Activated gamma-delta T cell (primary cell): ENCODE data around the gene CPNE9.

Experiments used
- DNase-seq: peaks from one replicate; lab custom pipeline; 2025; lab: John Stamatoyannopoulos, UW
- total RNA-seq, 2 donors: gene quantifications; one replicate each; lab custom pipeline; 2026; lab: John Stamatoyannopoulos, UW

The CPNE9 gene, protein sequence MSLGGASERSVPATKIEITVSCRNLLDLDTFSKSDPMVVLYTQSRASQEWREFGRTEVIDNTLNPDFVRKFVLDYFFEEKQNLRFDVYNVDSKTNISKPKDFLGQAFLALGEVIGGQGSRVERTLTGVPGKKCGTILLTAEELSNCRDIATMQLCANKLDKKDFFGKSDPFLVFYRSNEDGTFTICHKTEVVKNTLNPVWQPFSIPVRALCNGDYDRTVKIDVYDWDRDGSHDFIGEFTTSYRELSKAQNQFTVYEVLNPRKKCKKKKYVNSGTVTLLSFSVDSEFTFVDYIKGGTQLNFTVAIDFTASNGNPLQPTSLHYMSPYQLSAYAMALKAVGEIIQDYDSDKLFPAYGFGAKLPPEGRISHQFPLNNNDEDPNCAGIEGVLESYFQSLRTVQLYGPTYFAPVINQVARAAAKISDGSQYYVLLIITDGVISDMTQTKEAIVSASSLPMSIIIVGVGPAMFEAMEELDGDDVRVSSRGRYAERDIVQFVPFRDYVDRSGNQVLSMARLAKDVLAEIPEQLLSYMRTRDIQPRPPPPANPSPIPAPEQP
- 0.61 to 0.72 reads per million in 2 donors for total RNA-seq

DNA sequence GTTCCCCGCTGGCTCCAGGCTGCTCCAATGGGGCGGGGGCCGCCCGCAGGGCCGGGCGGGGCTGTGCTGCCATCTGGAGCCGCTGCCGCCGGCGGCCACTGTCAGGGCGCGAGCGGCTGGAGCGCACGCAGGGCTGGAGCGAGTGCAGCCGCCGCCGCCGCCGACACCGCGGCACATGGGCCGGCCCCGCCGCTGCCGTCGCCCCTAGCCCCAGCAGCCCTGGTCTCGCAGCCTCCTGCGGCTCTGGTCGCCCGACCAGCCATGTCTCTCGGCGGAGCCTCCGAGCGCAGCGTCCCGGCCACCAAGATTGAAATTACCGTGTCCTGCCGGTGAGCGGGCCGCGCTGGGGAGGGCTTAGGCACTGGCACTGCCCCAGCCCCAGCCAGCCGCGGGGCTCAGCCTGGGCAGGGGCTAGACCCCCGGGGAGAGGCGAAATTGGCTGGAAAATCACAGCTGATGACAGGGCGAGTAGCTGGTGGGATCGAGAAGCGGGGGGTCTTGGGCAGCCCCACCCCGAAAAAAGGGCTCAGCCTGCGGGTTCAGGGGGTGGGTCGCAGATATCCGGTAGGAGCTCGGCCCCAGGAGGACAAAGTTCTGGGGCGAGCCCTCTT lies at the start of gene CPNE9:
Gene CPNE9 (plus strand): TSS at position 98 of the 611 bp plus-strand sequence. CDS start 164 bp downstream, at position 262.
- DNase-seq, result no peak

DNA sequence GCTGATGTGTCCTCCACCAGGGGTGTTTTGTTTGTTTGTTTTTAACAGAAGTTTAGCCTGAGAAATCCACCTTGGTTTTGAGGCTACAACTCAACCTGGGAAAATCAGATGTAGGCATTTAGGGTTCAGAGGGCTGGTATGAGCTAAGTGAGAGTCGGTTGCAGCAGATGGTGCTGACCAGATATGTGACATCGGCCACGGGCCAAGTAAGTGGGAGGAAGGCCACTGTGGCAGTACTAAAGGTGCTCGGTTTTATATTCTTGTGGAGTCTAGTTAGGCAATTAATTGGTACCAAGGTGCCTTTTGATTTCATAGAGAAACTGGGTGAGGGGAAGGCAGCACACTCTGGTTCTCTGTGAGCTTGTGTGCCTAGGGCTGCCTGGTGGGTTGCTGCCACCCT lies 43.8 kb upstream of the CPNE9 start:
- DNase-seq, result no peak

DNA sequence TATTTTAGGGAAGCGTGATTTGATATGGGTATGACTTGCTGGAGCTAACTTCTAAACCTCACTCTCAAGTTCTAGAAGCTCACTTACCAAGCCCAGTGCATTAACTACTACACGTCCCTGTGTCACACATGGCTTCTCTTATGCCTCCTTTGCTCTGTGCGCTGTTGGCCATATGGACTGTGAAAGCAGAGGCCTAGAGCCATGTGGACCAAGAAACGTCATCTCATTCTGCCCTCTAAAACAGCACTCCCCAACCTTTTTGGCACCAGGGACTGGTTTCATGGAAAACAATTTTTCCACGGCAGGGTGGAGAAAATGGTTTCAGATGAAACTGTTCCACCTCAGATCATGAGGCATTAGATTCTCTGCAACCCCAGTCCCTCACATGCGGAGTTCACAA lies 42.7 kb upstream of the CPNE9 start:
- no peak for DNase-seq

DNA sequence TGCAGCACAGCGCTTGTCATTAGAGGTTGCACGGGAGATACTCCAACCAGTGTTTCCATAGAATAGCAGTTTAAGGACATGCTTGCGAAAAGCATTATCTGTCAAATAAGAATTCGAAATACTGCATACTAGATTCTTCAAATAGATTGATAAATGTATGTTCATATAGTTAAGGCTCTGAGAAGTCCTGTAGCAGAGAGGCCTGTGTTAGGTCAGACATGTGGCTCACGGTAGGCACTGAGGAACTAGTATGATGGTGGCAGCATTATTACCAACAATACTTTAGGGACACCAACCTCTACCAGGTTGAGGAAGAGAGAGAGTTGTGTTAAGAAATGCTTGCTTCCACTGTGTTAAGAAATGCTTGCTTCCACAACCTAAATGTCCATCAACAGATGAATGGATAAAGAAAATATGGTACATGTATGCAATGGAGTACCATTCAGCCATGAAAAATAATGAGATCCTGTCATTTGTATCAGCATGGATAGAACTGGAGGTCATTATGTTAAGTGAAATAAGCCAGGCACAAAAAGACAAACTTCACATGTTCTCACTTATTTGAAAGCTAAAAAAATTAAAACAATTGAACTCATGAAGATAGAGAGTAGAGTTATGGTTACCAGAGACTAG lies 39.4 kb upstream of the CPNE9 start:
- DNase-seq, result no peak

DNA sequence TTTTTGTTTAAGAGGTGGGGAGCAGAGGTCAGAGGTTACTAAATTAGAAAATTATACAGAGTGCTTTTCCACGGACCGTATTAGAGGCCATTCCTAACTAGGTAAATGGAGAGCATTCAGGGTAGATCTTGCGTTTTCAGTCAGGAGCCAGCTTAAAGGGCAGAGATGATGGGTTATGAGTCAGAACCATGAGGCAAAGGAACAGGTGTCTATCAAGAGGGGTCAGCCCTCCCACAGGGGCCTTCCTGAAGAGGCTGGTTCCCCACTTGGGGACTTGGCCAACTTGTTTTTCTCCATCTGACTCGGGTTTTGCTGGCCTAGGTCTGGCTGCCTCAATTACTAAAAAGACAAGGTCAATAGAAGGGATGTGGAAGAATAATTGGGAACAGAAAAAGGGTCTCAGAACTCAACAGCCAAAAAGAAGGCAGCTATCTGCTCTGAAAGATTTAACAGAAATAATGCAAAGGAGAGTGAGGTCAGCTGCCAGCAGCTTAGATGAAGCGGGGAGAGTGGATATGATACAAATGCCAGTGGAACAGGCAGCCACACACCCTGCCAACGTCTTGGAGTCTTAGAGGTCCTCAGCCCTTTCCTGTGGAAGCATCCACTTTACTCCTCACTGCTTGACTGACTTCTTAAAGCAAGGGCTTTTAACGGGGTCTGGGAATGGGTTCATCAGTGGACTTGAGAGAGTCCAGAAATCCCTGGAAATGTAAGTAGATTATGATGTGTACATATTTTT lies 36.8 kb upstream of the CPNE9 start:
- DNase-seq, result no peak

DNA sequence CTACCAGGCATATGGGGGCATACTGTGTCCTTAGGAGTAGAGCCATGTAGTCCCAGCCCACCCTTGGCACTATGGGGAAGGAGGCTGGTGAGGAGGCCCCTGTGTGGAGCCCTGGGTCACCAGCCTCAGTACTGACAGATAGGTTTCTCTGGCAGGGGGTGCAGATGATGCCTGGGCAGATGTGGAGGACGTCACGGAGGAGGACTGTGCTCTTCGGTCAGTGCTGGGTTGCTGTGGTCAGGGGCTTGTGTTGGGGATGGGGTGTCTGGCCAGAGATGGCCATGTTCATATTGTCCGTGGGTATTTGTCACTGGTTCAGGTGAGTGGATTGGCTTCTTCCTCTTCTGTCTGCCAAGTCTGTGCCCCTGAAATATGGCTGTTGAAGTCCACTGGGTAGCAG lies 34.4 kb upstream of the CPNE9 start:
- no peak for DNase-seq

DNA sequence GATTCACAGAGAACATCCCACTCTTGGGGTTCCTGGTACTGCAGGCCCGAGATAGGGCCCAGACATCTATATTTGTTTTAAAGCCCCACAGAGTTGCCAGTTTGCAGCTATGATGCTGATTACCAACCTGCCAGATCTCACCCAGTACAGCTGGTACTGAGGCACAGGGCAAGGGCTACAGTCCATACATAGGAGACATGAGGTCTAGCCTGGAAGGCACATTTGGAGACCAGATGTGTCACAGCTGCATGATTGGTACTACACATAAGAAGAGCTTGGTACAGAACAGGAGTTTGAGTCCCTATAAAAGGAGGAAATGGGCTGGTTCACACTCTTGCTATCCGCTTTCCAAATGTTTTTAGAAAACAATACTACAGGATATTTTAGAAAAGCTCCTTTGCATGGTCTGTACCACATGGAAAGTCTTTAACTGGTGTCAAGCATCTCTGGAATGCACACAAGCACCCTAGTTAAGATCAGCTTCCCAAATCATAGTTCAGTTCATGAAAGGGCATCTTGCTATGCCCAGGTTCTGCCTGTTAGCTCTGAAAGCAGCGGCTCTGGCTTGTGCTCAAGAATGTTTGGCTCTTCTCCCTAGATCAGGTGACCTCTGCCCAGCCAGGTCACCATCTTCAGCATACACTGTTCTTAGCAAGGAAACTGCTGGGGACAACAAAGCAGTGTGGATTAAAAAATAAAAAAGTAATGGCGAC lies 33.8 kb upstream of the CPNE9 start:
- no peak for DNase-seq

DNA sequence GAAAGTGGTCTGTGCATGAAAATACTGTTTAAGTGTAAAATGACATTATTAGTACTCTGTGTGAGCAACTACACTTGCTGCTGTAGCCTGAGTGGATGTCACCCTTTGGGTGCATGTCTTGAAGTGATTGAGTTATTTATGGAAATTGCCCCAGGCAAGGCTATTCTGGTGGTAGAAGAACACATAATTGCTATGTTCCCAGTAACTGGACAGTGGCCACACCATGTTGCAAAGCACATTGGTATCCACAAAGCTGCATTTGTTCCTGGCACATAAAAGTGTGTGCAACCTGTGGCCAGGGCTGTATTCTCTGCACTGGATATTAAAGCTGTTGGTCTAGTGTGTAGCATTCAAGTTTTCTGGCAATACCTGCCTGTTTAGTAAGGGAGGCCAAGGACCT lies 30.6 kb upstream of the CPNE9 start:
- DNase-seq, result no peak

DNA sequence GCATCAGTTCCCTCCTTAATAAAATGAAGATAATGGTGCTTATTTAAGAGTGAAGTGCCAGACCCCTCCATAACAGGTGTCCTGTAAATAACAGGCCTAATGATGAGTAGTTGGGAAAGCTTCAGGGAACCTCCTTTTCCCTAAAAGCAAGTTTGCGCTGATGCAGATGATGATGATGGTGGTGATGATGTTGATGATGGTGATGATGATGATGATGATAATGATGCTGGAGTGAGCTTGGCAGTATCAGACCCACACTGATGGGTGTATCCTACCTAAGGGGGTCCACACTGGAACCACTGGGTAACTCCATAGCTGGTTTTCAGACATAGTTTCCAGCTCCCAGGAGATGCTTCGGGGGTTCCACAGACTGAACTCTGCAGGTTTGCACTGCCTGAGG lies 29.9 kb upstream of the CPNE9 start:
- no peak for DNase-seq

DNA sequence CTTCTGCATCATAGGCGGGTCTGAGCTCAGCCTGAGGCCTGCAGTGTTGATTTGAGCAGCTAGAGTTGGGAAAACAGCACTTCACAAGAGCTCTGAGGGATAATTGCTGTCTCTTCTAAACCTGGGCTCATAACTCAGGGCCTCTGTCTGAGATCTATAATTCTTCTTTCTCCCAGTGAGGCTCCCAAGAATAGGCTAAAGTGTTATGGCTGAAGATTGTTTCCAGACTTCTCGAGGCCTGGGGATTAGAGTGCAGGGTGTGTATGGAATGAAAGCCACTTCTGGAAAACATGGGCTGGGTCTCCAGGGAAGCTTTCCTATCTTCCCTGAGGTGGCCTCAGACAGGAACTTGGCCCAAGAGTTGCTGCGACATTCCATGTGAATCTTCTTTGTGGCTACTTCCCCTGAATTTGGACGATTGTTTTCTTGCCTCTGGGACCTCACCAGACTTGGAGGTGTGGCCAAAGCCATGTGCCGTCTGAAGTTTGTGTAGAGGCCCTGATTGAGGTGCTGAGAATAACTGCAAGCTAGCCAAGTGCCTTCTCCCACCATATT lies 27.8 kb upstream of the CPNE9 start:
- no peak for DNase-seq

DNA sequence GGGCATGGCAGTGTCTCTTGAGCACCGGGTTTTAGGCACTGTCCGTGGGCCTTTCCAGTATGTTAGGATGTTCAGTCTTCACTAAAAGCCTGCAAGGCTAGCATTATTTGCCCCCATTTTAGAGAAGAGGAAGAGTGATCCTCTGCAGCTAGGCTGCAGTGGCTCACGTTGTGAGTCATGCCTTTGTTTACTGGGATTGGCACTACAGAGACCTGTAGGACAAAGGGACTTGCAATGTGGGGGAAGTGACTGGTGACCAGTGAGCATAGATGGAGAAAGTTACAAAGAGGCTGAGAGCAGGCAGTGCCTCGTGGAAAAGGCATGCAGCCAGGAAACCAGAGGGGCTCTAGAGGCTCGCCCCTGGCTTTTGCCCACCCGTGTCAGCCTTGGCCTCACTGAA lies 26.8 kb upstream of the CPNE9 start:
- no peak for DNase-seq

DNA sequence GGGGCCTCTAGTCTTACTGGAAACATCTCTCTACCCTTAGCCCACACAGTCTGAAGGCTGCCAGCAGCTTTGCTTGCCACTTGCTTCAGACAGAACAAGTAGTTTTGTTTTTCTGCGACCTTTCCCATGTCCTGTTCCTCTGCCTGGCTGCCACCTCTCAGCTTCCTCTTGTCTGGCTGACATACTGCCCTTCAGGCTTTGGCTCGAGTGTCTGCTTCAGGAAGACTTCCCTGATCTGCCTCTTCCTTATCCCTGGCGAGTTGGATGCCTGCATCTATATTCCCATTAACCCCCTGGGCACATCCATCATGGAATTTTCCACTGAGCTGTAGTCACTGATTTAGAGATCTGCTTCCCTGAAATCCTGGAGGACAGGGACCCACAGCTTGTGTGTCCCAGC lies 25.1 kb upstream of the CPNE9 start:
- no peak for DNase-seq

DNA sequence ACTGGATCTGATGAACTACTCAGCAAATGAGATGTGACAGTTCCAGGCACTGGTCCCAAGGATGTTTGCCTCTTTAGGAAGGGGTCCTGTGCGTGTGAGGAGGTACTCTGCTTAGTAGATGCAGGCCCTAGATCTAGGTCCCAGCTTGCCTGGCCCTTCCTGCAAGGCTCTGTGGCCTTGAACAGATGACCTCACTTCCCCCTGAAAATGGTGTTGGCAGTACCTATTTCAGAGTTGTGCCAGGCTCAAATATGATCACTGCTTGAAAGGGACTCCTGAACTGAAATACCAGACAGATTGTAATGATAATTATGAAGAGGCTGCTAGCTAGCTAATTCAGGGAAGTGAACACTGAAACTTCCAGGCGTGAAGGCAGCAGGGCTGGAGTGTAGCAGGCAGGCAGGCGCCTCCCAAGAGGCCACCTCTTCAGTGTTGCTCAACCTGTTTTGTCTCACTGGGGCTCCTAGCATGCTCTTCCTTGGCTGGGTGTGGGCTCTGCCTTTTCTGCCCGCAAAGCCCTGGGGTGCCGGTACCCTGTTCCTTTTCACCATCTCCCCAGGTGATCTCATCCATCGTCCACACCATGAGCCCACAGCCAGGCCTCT lies 24.1 kb upstream of the CPNE9 start:
- no peak for DNase-seq

DNA sequence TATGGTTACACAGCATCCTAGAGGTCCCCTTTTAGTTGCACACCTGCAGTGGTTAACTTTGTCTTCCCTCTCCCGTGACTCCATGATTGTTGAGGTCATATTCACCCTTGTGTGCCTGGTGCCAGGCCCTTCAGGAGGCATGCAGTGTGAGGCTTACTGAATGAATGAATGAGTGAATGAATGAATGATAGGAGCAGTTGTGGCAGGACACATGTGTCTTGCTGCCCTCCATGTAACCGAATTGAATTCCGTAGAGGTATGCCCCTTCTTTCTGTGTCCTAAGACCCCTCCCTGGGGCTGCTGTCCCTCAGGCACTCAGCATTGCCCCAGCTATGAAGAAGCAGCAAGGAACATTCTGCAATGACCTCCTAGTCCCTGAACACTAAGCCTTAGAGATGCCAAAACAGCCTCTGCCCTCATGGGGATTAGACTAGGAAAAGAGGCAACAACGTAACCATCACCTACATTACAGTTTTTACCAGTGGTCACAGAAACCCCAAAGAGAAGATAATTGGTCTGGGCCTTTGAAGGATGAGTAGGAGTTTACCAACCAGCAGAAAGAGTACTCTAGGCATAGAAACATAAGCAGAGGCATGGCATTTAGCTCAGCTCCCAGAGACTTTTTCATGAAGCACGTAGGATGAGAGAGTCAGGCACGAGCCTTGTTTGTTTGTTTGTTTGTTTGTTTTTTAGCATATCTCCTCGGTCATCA lies 22.5 kb upstream of the CPNE9 start:
- DNase-seq, result no peak

DNA sequence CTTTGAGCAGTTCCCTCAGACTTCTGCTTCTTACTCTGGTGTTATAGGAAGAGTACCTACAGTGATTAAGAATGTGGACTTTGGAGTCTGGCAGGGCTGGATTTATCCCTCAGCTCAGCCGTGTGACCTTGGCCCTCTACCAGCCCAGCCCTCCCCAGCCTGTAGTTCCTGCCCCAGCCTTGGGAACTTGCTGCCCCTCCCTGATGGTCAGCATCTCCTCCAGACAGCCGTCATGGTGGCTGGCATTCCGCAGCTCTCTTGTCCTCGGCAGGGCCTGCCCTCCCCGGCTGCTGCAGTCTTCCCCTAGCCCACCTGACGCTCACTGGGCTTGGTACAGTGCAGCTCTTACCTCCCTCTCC lies 21.9 kb upstream of the CPNE9 start:
- DNase-seq, result no peak

DNA sequence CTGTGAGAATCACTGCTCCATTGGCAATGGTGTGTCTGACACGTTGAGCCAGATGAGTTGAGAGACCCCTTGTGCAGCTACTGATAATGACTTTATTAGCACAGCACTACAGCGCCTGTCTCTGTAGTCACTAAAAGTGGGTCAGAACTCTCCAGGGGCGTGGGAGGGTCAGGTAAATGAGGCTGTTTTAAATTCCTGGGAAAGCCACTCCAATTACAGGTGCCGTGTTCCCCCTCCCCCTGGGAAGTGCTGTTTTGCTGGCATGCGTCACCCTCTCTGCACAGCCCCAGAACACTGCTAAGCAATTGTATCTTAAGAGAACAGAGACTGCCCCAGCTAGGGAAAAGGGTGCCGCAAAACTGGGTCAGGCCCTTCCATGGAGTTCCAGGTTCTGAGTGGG lies 21.5 kb upstream of the CPNE9 start:
- DNase-seq, result no peak

DNA sequence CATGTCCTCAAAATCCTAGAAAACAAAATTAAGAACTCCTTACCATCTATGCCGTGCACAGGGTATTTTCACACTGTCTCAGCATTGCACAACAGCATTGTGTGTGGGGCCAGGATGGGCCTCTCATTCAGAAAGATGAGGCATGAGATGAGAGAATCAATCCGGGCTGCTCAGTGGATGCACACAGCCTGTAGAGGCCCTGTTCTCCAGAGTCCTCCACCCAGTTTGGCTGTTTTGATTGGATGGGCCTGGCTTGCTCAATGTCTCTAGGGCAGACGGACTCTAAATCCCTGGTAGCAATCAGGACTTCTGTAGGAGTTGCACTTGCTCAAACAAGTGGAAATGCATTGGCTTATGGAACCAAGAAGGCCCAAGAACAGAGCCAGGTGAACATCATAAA lies 20.2 kb upstream of the CPNE9 start:
- no peak for DNase-seq

DNA sequence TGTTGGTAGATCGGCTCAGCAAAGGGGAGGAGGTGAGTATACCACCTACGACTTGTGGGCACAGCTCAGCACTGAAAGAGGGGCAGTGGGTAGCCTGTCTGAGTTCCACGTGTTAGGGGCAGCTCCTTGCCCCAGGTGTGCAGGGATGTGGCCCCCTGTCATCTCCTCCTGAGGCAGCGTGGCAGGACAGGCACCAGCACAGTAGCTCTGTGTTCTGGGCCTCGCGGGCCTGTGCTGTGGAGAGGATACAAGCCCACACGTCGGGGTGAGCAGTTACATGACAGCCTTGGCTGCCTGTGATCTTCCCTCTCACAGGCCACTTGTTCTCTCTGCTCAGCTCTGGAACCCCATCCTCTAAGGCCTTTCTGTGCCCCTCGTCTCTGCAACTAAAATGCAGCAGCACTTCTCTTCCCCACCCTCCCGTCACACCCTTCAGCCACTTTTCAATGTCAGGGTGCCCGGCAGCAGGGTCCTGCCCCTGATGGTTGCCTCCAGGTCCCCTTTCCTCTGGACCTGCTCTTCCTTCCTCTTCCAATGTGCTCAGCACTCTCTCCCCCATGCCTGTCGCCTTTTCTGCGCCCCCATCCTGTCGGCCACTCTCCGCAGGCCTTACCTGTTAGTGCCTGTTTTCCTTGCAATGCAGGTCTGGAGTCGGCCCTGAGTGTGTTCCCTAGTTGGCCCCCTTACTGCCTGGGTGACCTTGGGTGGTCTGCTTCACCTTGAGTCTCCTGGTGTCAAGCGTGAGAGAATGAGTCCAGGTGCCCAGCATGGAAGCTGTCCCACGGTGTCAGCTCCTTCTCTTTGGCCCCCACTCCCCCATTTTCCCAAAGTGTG lies 18.2 kb upstream of the CPNE9 start:
- DNase-seq, result no peak

DNA sequence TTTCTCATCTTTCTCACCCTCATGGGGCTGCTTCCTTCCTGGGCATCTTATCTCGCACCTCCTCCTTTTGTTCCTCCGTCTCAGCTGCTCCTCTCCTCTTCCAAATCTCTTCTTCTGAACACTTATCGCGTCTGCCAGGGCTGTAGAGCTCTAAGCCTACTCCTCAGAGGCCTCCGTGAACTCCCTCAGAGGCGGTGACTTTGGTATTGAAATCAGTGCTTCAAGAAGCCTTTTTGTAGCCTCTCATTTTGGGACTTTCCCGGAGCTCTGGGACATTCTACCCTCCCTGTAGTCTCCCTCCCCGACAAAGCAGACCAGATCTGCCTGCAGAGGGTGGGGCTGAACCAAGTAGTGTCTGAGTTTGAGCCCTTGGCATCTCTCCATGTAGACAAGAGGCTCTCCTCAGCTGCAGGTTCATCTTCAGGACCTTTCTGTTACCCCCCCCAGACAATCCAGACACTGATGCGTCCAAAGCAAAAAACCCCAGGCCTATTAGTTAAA lies 17.5 kb upstream of the CPNE9 start:
- DNase-seq, result no peak
